MM.1S (cell line): ENCODE measurements around the gene FGF11.

Experiments used
- DNase-seq: peaks from one replicate; pipeline ENCODE4 v3.0.0-alpha.2; 2015
- H2AFZ ChIP-seq: fragments of 300-600 bp; sonication (generic); 2 replicates; pipeline ENCODE4 v1.6.0; 2016; ENCODE audit warnings: antibody characterized with exemption, low read length
- H3F3A ChIP-seq: fragments of 300-600 bp; sonication (generic); 2 replicates; pipeline ENCODE4 v1.6.1; 2016; ENCODE audit warnings: mild to moderate bottlenecking, antibody characterized with exemption, low read length, moderate library complexity, mixed read lengths; ENCODE audit not compliant: insufficient read depth
- H3K27ac ChIP-seq: fragments of 300-600 bp; sonication (generic); 2 replicates; pipeline ENCODE4 v1.5.1; 2016; ENCODE audit warnings: mild to moderate bottlenecking, low read length
- H3K27me3 ChIP-seq: fragments of 300-600 bp; sonication (generic); replicated peaks from 2 replicates; pipeline ENCODE4 v1.6.0; 2016; ENCODE audit warnings: low read length; ENCODE audit not compliant: insufficient read depth
- H3K36me3 ChIP-seq: fragments of 300-600 bp; sonication (generic); replicated peaks from 2 replicates; pipeline ENCODE4 v1.6.1; 2016; ENCODE audit warnings: mild to moderate bottlenecking, low read length, mixed read lengths; ENCODE audit not compliant: insufficient read depth
- H3K4me1 ChIP-seq: fragments of 300-600 bp; sonication (generic); 2 replicates; pipeline ENCODE4 v1.6.1; 2016; ENCODE audit warnings: low read length, mixed read lengths
- H3K4me2 ChIP-seq: fragments of 300-600 bp; sonication (generic); 2 replicates; pipeline ENCODE4 v1.6.0; 2016; ENCODE audit warnings: low read depth, low read length
- H3K4me3 ChIP-seq: fragments of 300-600 bp; sonication (generic); 2 replicates; pipeline ENCODE4 v1.5.1; 2016; ENCODE audit warnings: low read length, mixed read lengths
- H3K79me2 ChIP-seq: fragments of 300-600 bp; sonication (generic); 2 replicates; pipeline ENCODE4 v1.6.1; 2016; ENCODE audit warnings: mixed run types, low read length, mixed read lengths
- H3K9ac ChIP-seq: fragments of 300-600 bp; sonication (generic); 2 replicates; pipeline ENCODE4 v1.6.1; 2016; ENCODE audit warnings: low read length, mixed read lengths
- H3K9me2 ChIP-seq: fragments of 300-600 bp; sonication (generic); replicated peaks from 2 replicates; pipeline ENCODE4 v1.6.1; 2016; ENCODE audit warnings: mild to moderate bottlenecking, low read length, mixed read lengths; ENCODE audit not compliant: insufficient read depth
- H3K9me3 ChIP-seq: fragments of 300-600 bp; sonication (generic); replicated peaks from 2 replicates; pipeline ENCODE4 v1.6.1; 2016; ENCODE audit warnings: mild to moderate bottlenecking, low read length, mixed read lengths; ENCODE audit not compliant: insufficient read depth
- H4K20me1 ChIP-seq: fragments of 300-600 bp; sonication (generic); 2 replicates; pipeline ENCODE4 v1.6.1; 2016; ENCODE audit warnings: mild to moderate bottlenecking, low read length, moderate library complexity, mixed read lengths; ENCODE audit not compliant: insufficient read depth
- CTCF ChIP-seq: fragments of 300-600 bp; sonication (generic); IDR thresholded peaks from 2 replicates; pipeline ENCODE4 v1.5.1; 2016; ENCODE audit warnings: antibody characterized with exemption, low read length, mixed read lengths
- EZH2 ChIP-seq: fragments of 300-600 bp; sonication (generic); optimal IDR thresholded peaks from 2 replicates; pipeline ENCODE3; 2017; ENCODE audit warnings: low read depth, mild to moderate bottlenecking, antibody characterized with exemption, low read length, mixed read lengths
- EZH2phosphoT487 ChIP-seq: fragments of 300-600 bp; sonication (generic); IDR thresholded peaks from 2 replicates; pipeline ENCODE4 v1.6.1; 2018; ENCODE audit warnings: antibody characterized with exemption, low read length

Gene FGF11

GRCh38 chr17:7484919-7485377 lies 45.6 kb downstream of the FGF11 start:
- Histone ChIP-seq H3K4me1 (peaks cover 13% of the 10 kb centered on the region), H3F3A (peaks cover 11% of the 10 kb centered on the region; the same call in 1 of the 2 replicates), H3K27me3 (no peaks in the 10 kb centered on the region), H3K9me2 (no peaks in the 10 kb centered on the region), H3K4me2 (peak overlapping the region; percentile 87; the same call in 1 of the 2 replicates), H3K9me3 (no peaks in the 10 kb centered on the region), H3K27ac (peak overlapping the region; percentile 90), H3K9ac (peak overlapping the region; percentile 95), H2AFZ (peak overlapping the region; percentile 52; the same call in 1 of the 2 replicates), H3K4me3 (peak overlapping the region; percentile 77), H3K36me3 (no peaks in the 10 kb centered on the region), H3K79me2 (peaks cover 50% of the 10 kb centered on the region), H4K20me1 (peaks cover 14% of the 10 kb centered on the region; the same call in 1 of the 2 replicates)
- DNase-seq, result no peak
- TF ChIP-seq EZH2, result no peak
- peak; percentile 14; the same call in 1 of the 2 replicates for TF ChIP-seq CTCF

GRCh38 chr17:7486181-7486580 lies 46.9 kb downstream of the FGF11 start:
- TF ChIP-seq EZH2phosphoT487, result no peak
- TF ChIP-seq CTCF, result no peak
- TF ChIP-seq EZH2, result no peak
- Histone ChIP-seq H3K4me1 (peaks cover 13% of the 10 kb centered on the region), H3K79me2 (peaks cover 62% of the 10 kb centered on the region), H2AFZ (no peak overlapping the region), H3K9ac (peak overlapping the region; percentile 12; the same call in 1 of the 2 replicates), H3K27me3 (no peaks in the 10 kb centered on the region), H3K9me2 (no peaks in the 10 kb centered on the region), H3F3A (peaks cover 11% of the 10 kb centered on the region; the same call in 1 of the 2 replicates), H3K4me2 (peak overlapping the region; percentile 87), H3K9me3 (no peaks in the 10 kb centered on the region), H3K4me3 (peak overlapping the region; percentile 59), H4K20me1 (peaks cover 24% of the 10 kb centered on the region; the same call in 1 of the 2 replicates), H3K36me3 (no peaks in the 10 kb centered on the region), H3K27ac (no peak overlapping the region)
- DNase-seq, result no peak

- no peaks in the 10 kb centered on the region for H3K27me3 ChIP-seq
- H3K9ac ChIP-seq, result no peak overlapping the region
- H3K27ac ChIP-seq, result no peak overlapping the region
- H4K20me1 ChIP-seq, result peaks cover 43% of the 10 kb centered on the region
- H3K4me1 ChIP-seq, result peaks cover 13% of the 10 kb centered on the region
- DNase-seq, result no peak
- no peak overlapping the region for H3K4me3 ChIP-seq
- peaks cover 97% of the 10 kb centered on the region for H3K79me2 ChIP-seq
- H2AFZ ChIP-seq, result no peak overlapping the region
- H3K9me2 ChIP-seq, result no peaks in the 10 kb centered on the region
- no peaks in the 10 kb centered on the region for H3K9me3 ChIP-seq
- TF ChIP-seq EZH2phosphoT487, result no peak
- TF ChIP-seq EZH2, result no peak
- no peak for TF ChIP-seq CTCF
- no peak overlapping the region for H3K4me2 ChIP-seq
- peaks cover 7% of the 10 kb centered on the region; the same call in 1 of the 2 replicates for H3F3A ChIP-seq
- no peaks in the 10 kb centered on the region for H3K36me3 ChIP-seq
Observed at GRCh38 chr17:7490144-7490543, 50.8 kb downstream of the FGF11 start.
